A549 treated with DMSO at 1 μM for 4 hours (cell line): Measurements from ENCODE around the gene PTGER3. TPM values are rescaled to one million over a fixed set of nuclear protein-coding genes. Genes with fewer than 3 reads are reported as not detected.

Experiments used
- total RNA-seq: library from RNA; stranded (reverse); fragments of 200-300 nt; extraction: Qiagen RNA extraction; gene quantifications from 5 replicates; pipeline ENCODE4 v1.2.3, GENCODE V29; 2022; ENCODE audit warnings: low read depth

PTGER3 gene
- not detected in 5 replicates for total RNA-seq

DNA sequence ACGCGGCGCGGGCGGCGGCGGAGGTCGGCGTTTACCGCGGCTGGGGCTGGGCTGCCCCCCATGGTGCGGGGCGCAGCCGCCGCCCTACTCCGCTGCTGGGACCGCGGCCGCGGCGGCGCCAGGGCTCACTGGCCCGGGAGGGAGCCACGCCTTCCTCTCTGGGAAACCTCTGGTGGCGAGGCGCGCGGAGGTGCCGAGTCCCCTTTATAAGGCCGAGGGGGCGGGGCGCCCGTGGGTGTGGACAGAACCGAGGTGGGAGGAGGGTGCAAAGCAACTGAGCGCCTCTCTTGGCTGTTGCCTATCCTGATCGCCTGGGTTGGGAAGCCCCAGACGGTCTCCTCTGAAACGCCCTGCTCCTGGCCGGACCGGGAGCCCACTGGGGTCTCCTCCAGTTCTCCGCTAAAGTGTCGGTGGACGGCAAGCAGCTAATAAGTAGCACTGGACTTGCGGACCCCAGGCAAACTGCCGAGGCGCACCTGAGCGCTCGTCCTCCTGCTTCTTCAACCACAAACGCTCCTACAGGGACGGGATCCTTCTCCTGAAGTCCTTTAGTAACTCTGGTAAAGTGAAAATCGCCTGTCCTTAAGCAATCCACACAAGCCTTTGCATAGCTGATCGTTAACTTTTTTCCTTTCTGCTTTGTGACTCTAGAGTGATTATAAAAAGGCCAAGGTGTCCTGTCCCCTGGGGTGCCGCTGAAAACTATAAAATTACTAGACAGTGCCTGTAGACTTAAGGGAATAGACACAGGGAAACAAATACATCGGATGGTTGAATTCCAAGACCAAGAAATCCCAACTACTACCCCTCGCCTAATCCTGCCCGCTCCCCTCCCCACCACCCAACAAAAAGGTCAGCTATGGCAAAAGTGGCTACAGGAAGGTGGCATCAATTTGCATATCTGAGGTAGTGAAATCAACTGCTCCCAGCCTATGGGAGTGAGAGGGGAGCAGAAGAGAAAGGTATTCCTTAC, at the start of gene PTGER3:
Gene PTGER3 (minus strand): TSS at position 182 of the 973 bp plus-strand sequence. CDS start 239 bp downstream, outside the sequence.

DNA sequence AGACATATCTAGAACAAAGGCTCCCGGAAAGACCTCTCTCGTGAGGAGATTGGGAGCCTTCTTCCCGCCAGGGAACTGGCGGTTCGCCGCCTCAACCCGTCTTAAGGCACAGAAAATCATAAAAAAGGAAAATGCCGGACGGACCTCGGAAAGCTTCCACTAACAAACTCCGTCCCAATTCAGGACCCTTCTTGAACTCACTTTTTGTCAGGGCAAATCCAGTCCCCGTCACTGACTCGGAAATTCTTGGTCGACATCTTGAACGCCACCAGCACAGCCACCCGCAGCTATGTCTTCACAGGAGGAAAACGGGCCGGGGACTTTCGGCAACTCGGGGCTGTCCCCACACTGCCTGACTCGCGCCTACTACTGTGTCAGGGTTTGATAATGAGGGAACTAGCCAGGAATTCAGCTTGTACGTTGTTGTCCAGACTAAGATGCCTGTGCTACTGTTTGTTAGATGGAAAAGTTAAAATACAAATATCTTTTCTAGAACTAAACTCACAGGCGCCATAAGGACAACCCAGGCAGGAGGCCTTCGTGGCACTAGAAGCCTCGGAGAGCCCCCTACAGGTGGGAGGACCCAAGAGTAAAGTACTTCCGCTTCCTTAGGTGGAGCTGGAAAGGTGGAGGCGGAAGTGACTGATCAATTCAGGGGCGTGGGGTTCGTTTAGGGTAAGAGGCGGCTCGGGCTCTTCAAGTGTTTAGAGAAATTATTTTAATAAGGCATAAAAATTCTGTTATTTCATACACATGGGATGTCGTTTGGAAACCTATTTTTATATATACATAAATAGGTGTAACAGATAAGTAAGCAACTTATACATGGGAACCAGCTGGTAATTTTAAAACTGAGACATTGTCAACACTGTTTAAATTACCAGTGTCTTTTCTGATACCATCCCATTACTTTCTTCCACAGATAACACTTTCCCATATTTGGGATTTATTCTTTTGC, 33.4 kb upstream of the PTGER3 start, which contains the start of gene ZRANB2:
Gene ZRANB2 (minus strand): TSS at position 297 of the 958 bp plus-strand sequence. CDS start 40 bp downstream, at position 257.

Other genes starting within 250 kb of the PTGER3 start
- 20.0 to 27.4 TPM (median 24.9 TPM) in 5 replicates for gene ZRANB2, start 33.2 kb upstream of the PTGER3 start, total RNA-seq